Stimulated activated naive CD8-positive, alpha-beta T cell treated with anti-CD3 and anti-CD28 coated beads, Interleukin-15, Interleukin-2, amounts not matched to agents 100 ng/mL and 50 ng/mL, for 24 hours (primary cell): ENCODE measurements around the gene KRTAP12-2.
"Not testable (repeated sequence)": the region's sequence is repeated elsewhere in the genome, so short reads cannot be mapped to it uniquely, and the experiment has no call there.

Experiments
- H3K27ac Mint-ChIP-seq: one replicate; pipeline ENCODE4 v1.8.0; 2021; ENCODE audit warnings: mild to moderate bottlenecking, mixed read lengths
- H3K27me3 Mint-ChIP-seq: one replicate; pipeline ENCODE4 v1.8.0; 2021; ENCODE audit warnings: mixed read lengths
- H3K36me3 Mint-ChIP-seq: one replicate; pipeline ENCODE4 v1.8.0; 2021; ENCODE audit warnings: low read depth, mixed read lengths
- H3K4me1 Mint-ChIP-seq: one replicate; pipeline ENCODE4 v1.8.0; 2021; ENCODE audit warnings: low read depth, mixed read lengths
- H3K4me3 Mint-ChIP-seq: one replicate; pipeline ENCODE4 v1.8.0; 2021; ENCODE audit warnings: mild to moderate bottlenecking, mixed read lengths
- H3K9me3 Mint-ChIP-seq: one replicate; pipeline ENCODE4 v1.8.0; 2021; ENCODE audit warnings: mixed read lengths

Gene KRTAP12-2

DNA sequence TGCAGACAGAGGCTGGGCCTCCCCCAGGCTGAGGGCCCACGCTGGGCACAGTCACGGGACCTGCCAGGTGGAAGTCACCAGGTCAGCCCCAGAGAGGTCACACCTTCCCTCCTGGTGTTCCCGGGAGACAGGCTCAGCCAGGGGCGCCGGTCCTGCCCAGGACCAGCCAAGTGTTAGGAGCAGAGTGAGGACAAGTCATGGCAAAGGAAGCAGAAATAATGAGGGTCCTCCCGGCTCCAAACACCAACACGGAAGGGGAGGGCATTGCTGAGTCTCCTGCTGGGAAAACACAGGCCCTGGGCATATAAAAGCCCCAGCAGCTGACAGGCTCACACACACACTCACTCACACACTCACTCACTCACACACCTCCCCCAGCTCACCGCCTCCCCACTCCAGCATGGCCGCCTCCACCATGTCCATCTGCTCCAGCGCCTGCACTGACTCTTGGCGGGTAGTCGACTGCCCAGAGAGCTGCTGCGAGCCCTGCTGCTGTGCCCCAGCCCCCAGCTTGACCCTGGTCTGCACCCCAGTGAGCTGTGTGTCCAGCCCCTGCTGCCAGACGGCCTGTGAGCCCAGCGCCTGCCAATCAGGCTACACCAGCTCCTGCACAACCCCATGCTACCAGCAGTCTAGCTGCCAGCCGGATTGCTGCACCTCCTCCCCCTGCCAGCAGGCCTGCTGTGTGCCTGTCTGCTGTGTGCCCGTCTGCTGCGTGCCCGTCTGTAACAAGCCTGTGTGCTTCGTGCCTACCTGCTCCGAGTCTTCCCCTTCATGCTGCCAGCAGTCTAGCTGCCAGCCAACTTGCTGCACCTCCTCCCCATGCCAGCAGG lies 29.5 kb downstream of the KRTAP12-2 start, which contains the start of gene KRTAP10-10:
Gene KRTAP10-10, plus strand, starts transcription at position 339 of the 833 bp plus-strand sequence. Its CDS starts 62 bp downstream, at position 401.
- Mint-ChIP-seq H3K4me1 (no peaks in the 10 kb centered on the region), H3K27ac (no peak within 1 kb of the TSS), H3K27me3 (peaks cover 3% of the 10 kb centered on the region), H3K9me3 (peaks cover 25% of the 10 kb centered on the region), H3K36me3 (no peaks in the 10 kb centered on the region), H3K4me3 (no peak within 1 kb of the TSS)

DNA sequence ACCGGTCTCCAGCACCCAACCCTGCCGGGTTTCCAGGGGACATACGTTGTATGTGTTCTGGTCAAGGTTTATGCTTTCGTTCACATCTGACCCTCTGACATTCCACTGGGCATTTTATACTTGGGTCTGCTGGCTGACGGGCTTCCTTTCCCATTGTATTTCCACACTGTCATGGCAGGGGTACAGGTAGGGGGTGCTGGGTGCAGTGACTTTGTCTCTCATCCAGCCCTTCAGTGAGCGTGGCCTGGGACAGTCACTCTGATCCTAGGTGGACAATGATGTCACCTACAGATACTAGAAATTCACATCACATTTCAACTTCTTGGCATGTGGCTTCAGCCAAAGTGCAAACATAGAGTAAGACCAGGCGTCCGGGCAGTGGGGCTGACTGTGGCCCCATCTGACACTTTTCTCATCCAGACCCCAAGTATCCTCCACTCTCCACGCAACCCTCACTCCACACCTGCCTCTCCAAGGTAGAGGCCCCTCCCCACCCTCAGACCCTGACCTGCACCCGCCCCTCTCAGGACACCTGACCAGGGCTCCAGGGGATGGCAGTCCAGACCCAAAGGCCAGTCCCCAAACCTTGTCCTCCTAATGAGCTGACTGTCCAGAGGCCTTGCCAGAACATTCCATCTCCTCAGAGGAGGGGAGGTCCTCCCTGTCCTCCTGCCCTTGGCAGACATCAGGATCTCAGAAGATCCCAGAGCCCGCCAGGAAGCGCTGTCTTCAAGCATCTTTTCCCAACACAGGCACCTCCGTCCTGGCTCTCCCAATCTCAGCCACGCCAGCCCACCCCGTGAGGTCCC lies 30.3 kb downstream of the KRTAP12-2 start:
- no peak overlapping the region for H3K27ac Mint-ChIP-seq
- H3K4me3 Mint-ChIP-seq: no peak overlapping the region
- peaks cover 29% of the 10 kb centered on the region for H3K9me3 Mint-ChIP-seq
- H3K4me1 Mint-ChIP-seq: no peaks in the 10 kb centered on the region
- peaks cover 3% of the 10 kb centered on the region for H3K27me3 Mint-ChIP-seq
- peaks cover 7% of the 10 kb centered on the region for H3K36me3 Mint-ChIP-seq

DNA sequence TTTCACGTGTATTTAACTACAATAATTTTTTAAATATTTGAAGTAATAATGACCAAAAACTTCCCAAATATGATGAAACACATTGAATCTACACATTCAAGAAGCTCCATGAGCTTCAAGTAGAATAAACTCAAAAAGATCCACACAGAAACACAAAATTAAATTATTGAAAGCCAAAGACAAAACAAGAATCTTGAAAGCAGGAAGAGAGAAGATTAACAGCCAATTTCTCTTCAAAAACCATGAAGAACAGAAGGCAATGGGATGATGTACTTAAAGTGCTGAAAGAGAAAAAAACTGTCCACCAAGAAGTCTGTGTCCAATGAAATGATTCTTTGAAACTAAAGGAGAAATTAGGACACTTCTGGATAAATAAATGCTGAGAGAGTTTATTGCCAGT lies 34.7 kb downstream of the KRTAP12-2 start:
- H3K4me3 Mint-ChIP-seq: no peak overlapping the region

DNA sequence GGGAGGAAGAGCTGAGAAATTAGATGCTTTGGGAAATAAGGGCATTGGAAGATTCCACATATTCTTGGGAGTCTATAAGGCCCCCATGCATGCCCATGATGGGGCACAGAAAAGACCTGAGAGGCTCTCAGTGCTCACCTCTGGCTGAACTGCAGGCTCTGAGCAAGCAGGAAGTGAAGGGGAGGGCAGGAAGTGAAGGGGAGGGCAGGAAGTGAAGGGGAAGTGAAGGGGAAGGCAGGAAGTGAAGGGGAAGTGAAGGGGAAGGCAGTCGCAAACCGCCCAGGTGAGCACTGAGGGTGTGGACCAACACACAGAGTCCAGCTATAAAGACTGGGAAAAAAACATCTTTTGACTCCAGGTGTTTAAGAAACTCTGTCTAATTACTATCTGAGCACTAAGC lies 36.3 kb downstream of the KRTAP12-2 start:
- peaks cover 30% of the 10 kb centered on the region for H3K9me3 Mint-ChIP-seq
- peaks cover 25% of the 10 kb centered on the region for H3K4me1 Mint-ChIP-seq
- H3K36me3 Mint-ChIP-seq: peaks cover 20% of the 10 kb centered on the region
- H3K27me3 Mint-ChIP-seq: no peaks in the 10 kb centered on the region
- H3K27ac Mint-ChIP-seq: peak overlapping the region; percentile 63
- no peak overlapping the region for H3K4me3 Mint-ChIP-seq

More for the DNA sequence above, 34.7 kb downstream of the KRTAP12-2 start:
- Mint-ChIP-seq H3K4me1 (peaks cover 21% of the 10 kb centered on the region), H3K9me3 (peaks cover 30% of the 10 kb centered on the region), H3K36me3 (peaks cover 20% of the 10 kb centered on the region), H3K27me3 (no peaks in the 10 kb centered on the region), H3K27ac (no peak overlapping the region)

DNA sequence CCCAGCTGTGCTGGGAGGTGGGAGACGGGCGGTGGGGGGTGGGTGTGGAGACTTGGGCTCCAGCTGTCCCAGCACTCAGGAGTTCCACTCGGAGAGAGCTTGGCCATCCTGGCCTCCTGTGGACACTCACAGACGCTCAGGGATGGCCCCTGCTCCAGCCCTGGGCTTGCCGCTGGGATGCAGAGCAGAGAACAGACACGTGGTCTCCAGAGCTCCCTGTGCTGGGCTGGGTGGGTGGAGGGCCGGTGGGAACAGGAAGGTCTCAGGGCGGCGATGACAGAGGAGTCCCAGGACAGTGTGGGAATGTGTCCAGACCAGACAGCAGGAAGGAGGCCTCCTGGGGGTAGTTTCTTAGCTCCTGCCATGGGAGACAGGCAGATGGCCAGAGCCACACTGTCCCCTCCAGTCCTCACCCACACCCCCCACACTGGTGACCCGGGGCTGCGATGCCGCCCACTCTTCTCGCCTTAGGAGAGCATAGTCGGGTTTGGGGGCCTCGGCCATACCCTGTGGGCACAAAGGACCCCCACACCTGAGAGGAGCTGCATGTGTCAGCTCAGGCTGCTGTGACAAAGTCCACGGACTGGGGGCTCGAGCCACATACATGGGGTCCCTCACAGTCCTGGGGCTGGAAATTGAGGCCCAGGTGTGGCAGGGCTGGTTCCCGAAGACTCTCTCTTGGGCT lies 37.9 kb downstream of the KRTAP12-2 start:
- no peak overlapping the region for H3K27ac Mint-ChIP-seq
- peaks cover 28% of the 10 kb centered on the region for H3K36me3 Mint-ChIP-seq
- no peaks in the 10 kb centered on the region for H3K27me3 Mint-ChIP-seq
- peaks cover 25% of the 10 kb centered on the region for H3K4me1 Mint-ChIP-seq
- H3K4me3 Mint-ChIP-seq: no peak overlapping the region
- peaks cover 43% of the 10 kb centered on the region for H3K9me3 Mint-ChIP-seq

DNA sequence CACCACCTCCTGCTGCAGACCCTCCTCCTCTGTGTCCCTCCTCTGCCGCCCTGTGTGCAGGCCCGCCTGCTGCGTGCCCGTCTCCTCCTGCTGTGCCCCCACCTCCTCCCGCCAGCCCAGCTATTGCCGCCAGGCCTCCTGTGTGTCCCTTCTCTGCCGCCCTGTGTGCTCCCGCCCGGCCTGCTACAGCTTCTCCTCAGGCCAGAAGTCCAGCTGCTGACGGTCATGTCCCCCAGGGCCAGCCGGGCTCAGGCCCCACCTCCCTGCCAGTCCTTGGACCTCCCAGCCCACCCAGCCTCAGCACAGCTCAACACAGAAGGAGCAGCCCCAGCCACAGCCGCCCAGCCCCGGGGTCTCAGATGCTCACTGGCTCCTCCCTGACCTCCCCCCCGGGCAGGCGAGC lies 38.9 kb downstream of the KRTAP12-2 start:
- peaks cover 46% of the 10 kb centered on the region for H3K9me3 Mint-ChIP-seq
- not testable (repeated sequence) for H3K27ac Mint-ChIP-seq, H3K27me3 Mint-ChIP-seq, H3K4me3 Mint-ChIP-seq
- H3K4me1 Mint-ChIP-seq: peaks cover 25% of the 10 kb centered on the region
- peaks cover 35% of the 10 kb centered on the region for H3K36me3 Mint-ChIP-seq

DNA sequence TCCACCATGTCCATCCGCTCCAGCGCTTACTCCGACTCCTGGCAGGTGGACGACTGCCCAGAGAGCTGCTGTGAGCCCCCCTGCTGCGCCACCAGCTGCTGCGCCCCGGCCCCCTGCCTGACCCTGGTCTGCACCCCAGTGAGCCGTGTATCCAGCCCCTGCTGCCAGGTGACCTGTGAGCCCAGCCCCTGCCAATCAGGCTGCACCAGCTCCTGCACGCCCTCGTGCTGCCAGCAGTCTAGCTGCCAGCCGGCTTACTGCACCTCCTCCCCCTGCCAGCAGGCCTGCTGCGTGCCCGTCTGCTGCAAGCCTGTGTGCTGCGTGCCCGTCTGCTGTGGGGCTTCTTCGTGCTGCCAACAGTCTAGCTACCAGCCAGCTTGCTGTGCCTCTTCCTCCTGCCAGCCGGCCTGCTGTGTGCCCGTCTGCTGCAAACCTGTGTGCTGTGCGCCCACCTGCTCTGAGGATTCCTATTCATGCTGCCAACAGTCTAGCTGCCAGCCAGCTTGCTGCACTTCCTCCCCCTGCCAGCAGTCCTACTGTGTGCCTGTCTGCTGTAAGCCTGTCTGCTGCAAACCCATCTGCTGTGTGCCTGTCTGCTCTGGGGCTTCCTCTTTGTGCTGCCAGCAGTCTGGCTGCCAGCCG lies 39.4 kb downstream of the KRTAP12-2 start:
- Mint-ChIP-seq H3K4me1 (peaks cover 25% of the 10 kb centered on the region), H3K9me3 (peaks cover 50% of the 10 kb centered on the region), H3K36me3 (peaks cover 35% of the 10 kb centered on the region)
- not testable (repeated sequence) for H3K27me3 Mint-ChIP-seq, H3K27ac Mint-ChIP-seq, H3K4me3 Mint-ChIP-seq

DNA sequence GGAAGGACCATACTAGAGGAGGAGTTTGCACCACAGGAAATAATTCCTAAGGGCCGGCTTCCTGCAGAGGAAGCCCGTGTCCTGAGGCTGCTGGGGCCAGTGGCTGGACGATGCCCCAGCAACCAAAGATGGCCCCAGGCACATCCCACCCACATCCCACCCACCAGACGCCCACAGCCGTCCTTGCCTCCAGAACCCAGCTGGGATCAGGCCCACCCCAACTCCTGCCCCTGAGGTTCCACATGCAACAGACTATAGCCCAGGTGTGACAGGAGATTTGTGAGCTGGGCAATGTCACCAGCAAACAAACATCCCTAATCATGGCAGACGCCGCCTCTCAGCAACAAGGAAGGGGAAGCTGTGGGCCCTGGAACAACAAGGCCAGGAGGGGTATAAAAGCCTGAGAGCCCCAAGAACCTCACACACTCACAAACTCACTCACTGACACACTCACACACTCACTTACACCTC lies 40.0 kb downstream of the KRTAP12-2 start, which contains the start of gene KRTAP10-9:
Gene KRTAP10-9, plus strand, starts transcription at position 421 of the 471 bp plus-strand sequence. CDS start 79 bp downstream, outside the sequence.
- Mint-ChIP-seq H3K9me3 (peaks cover 46% of the 10 kb centered on the region), H3K27ac (no peak within 1 kb of the TSS), H3K27me3 (no peaks in the 10 kb centered on the region), H3K4me3 (no peak within 1 kb of the TSS), H3K36me3 (peaks cover 30% of the 10 kb centered on the region), H3K4me1 (peaks cover 25% of the 10 kb centered on the region)

DNA sequence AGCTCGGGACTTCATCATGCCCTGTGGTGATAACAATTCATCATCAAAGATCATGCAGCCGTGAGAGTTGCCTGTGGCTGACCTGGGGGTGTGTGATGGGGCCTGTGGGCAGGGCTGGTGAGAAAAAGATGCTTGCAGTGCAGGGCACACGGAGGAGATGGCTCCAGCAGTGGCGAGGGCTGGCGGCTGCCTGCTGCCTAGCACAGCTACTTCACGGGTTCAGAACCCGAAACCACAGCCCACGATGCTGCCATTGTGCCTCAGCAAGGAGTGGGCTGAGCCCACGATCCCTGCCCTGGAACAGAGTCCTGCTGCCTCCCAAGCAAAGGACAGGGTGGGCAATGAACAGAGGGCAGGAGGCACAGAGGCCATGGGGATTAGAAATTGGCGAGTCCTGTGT lies 40.5 kb downstream of the KRTAP12-2 start:
- H3K36me3 Mint-ChIP-seq: peaks cover 27% of the 10 kb centered on the region
- peaks cover 25% of the 10 kb centered on the region for H3K4me1 Mint-ChIP-seq
- H3K4me3 Mint-ChIP-seq: no peak overlapping the region
- no peak overlapping the region for H3K27ac Mint-ChIP-seq
- H3K27me3 Mint-ChIP-seq: no peaks in the 10 kb centered on the region
- peaks cover 43% of the 10 kb centered on the region for H3K9me3 Mint-ChIP-seq

DNA sequence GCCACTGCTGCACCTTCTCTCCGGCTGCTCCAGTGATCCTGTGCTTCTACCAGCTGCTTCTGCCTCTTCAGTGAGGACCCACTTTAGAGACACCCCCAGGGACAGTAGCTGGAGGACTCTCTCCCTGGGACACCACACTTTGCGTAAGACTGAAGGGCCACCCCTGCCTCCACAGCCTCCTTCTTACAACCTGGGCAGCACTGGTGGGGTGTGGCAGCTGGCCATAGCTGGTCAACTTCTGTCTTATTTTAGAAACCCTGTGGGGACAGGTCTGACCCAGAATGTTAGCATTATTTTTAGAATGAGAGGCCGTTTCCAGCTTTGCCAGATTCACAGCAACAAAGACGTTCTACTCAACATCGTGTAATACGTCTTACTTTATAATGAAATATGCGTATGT lies 41.0 kb downstream of the KRTAP12-2 start:
- Mint-ChIP-seq H3K27me3 (no peaks in the 10 kb centered on the region), H3K36me3 (peaks cover 24% of the 10 kb centered on the region), H3K4me3 (no peak overlapping the region), H3K27ac (no peak overlapping the region), H3K4me1 (peaks cover 24% of the 10 kb centered on the region), H3K9me3 (peaks cover 41% of the 10 kb centered on the region)

DNA sequence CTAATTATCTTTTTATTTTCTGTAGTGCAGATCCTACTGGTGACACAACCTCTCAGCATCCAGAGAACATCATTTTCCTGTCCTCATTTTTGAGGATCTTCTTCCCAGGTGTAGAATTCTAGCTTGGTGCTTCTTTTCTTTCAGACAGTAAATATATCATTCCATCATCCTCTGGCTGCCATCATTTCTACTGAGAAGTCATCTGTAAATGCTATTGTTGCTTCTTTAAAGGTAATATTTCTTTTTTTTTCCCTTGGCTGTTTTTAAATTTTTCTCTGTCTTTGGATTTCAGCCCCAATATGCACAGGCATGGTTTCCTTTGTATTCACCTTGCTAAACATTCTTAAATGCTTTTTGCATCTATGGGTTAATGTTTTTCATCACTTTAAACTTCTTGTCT lies 43.2 kb downstream of the KRTAP12-2 start:
- peaks cover 24% of the 10 kb centered on the region for H3K4me1 Mint-ChIP-seq
- no peak overlapping the region for H3K4me3 Mint-ChIP-seq
- peaks cover 51% of the 10 kb centered on the region for H3K9me3 Mint-ChIP-seq
- H3K27me3 Mint-ChIP-seq: no peaks in the 10 kb centered on the region
- H3K36me3 Mint-ChIP-seq: peaks cover 34% of the 10 kb centered on the region
- H3K27ac Mint-ChIP-seq: no peak overlapping the region

DNA sequence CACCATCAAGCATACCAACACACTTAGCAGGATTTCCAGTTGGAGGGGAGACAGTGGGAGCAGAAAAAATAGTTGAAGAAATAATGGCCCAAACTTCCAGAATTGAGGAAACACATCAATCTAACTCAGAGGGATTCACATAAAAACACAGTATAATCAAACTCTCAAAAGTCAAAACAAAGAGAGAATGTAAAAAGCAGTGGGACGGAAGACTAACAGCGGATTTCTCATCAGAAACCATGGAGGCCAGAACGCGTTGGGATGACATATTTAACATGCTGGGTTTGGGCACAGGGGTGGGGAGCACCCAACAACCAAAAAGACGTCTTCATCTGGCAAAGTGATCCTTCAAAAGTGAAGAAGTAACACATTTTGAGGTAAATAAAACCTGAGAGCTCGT lies 46.8 kb downstream of the KRTAP12-2 start:
- Mint-ChIP-seq H3K4me3 (no peak overlapping the region), H3K9me3 (peaks cover 53% of the 10 kb centered on the region), H3K27ac (no peak overlapping the region), H3K36me3 (peaks cover 34% of the 10 kb centered on the region), H3K27me3 (no peaks in the 10 kb centered on the region), H3K4me1 (peaks cover 42% of the 10 kb centered on the region)

DNA sequence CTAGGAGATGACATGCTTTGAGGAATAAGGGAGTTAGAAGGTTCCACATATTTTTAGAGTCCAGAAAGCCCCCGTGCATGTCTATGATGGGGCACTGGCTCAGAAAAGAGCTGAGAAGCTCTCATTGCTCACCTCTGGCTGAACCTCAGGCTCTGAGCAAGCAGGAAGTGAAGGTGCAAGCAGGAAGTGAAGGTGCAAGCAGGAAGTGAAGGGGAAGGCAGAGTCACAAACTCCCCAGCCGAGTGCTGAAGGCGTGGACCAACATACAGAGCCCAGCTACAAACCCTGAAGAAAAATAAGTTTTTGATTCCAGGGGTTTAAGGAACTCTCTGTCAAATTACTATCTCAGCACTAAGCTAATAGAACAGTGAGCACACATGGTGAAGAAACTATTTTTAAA lies 47.8 kb downstream of the KRTAP12-2 start:
- peaks cover 27% of the 10 kb centered on the region for H3K36me3 Mint-ChIP-seq
- H3K4me1 Mint-ChIP-seq: peaks cover 42% of the 10 kb centered on the region
- H3K27ac Mint-ChIP-seq: peak overlapping the region; percentile 82
- peaks cover 43% of the 10 kb centered on the region for H3K9me3 Mint-ChIP-seq
- no peaks in the 10 kb centered on the region for H3K27me3 Mint-ChIP-seq
- H3K4me3 Mint-ChIP-seq: peak overlapping the region; percentile 11

DNA sequence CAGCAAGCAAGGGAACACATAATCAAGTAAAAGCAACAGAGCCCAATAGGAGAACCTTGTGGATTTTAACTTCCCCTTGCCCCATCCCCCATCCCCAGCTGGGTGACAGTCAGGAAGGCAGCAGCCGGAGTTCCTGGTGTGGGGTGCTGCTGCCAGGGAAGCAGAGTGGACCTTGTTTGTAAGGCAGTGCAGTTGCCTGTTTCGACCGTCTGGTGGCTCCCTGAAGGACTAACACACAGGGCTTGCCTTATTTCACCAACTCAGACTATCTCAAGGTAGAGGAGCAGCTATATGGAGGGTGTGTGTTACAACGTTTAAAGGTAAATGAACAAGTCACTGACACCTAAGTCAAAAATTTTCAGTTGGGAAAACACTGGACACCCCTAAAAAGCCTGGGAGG lies 48.2 kb downstream of the KRTAP12-2 start:
- peaks cover 23% of the 10 kb centered on the region for H3K36me3 Mint-ChIP-seq
- peak overlapping the region; percentile 82 for H3K27ac Mint-ChIP-seq
- H3K4me3 Mint-ChIP-seq: peak overlapping the region; percentile 11
- H3K4me1 Mint-ChIP-seq: peaks cover 42% of the 10 kb centered on the region
- peaks cover 39% of the 10 kb centered on the region for H3K9me3 Mint-ChIP-seq
- no peaks in the 10 kb centered on the region for H3K27me3 Mint-ChIP-seq
